HG03565 (cell line): ENCODE results near the gene KCNC3.
"Not testable (repeated sequence)": the region's sequence is repeated elsewhere in the genome, so short reads cannot be mapped to it uniquely, and the experiment has no call there.

Source experiments
- ATAC-seq: cut with Tn5 transposase; IDR thresholded peaks from one replicate; pipeline ENCODE4 v1.9.1; 2021; ENCODE audit warnings: mild to moderate bottlenecking, moderate library complexity; ENCODE audit not compliant: unreplicated experiment

The KCNC3 gene

GRCh38 chr19:50356691-50357177 lies 27.6 kb upstream of the KCNC3 start:
- no peak for ATAC-seq

DNA sequence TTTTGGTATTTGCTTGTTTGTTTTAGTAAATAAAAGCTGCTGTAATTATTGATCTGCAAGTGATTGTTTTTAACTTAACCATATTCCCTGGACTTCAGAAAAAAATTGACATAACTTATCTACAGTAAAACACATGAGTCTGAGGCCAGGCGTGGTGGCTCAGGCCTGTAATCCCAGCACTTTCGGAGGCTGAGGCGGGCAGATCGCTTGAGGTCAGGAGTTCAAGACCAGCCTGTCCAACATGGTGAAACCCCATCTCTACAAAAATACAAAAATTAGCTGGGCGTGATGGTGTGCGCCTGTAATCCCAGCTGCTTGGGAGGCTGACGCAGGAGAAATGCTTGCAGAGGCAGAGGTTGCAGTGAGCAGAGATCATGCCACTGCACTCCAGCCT lies 24.3 kb upstream of the KCNC3 start:
- not testable (repeated sequence) for ATAC-seq

DNA sequence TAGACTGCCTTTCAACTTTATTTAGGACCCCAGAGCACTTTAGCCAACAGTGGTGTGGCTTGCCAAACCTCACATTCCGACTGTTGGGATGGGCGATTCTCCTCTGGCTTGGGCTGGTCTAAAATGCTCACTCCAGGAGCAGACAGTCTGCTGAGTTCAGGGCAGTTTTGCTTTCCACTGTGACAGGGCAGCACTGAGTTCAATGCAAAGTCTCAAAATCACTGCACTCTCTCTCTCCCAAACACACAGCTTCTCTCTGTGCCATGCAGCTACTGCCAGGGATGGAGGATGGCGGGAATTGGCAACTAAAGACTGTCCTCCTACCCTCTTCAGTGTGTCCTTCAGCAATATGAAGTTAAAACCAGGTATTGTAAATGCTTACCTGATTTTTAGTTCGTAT lies 23.1 kb upstream of the KCNC3 start:
- no peak for ATAC-seq

DNA sequence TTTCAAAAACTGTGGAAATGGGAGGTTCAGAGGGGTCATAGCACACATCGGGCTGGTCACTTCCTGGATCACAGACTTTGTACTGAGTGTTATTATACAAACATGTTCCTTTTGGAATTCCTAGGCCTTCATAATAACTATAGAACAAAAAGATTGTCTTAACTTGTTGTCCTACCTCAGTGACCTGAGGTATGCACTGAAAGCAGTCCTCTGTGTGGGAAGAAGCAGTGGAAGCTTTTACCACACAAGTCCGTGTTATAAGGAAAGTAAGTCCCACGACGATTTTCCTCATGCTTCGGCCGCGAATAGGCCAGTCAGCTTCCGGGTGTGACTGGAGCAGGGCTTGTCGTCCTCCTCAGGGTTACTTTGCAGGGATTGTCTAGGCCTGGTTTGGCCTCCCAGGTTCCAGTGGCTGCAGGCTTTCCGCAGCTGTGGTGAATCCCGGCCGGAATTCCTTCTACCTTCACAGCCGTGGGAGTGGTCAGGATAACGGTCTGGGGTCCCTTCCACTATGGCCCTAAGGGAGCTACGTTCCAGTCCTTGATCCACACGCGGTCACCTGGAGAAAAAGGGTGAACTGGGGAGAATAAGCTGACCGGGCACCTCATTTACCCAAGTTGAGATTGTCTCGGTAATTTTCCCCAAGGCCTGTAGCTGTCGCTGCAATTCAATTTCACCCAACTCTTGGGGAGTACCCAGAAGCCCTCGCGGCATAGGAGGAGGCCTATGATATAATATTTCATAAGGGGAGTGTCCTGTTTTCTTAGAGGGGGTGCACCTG lies 20.3 kb upstream of the KCNC3 start:
- ATAC-seq = no peak

DNA sequence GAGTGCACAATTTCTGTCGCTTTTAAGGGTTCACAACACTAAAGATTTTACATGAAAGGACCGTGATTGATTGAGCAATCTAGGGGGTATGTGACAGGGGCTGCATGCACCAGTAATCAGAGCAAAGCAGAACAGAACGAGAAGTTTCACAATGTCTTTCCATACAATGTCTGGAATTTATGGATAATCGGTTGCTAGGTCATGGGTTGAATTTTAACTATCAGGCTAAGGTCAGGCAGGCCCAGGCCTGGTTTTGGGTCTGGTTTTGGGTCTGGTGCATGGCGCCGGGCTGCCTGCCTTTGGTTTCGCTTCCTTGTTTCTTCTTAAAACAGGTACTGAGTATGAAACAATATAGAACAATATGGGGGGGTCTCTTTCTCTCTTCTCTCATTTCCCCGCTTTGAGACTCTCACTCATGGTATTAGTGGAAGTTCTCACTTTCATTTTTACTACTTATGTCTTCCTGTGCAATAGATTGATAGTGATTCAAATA lies 18.0 kb upstream of the KCNC3 start:
- ATAC-seq = peak; percentile 47

- peak; percentile 34 for ATAC-seq
Observed at GRCh38 chr19:50344661-50345318, 15.6 kb upstream of the KCNC3 start.

GRCh38 chr19:50341091-50341564 lies 12.0 kb upstream of the KCNC3 start:
- ATAC-seq = peak; percentile 55

- no peak for ATAC-seq
Observed at GRCh38 chr19:50340331-50340730, 11.2 kb upstream of the KCNC3 start.

GRCh38 chr19:50337031-50337430 lies 7.9 kb upstream of the KCNC3 start:
- ATAC-seq = not testable (repeated sequence)

DNA sequence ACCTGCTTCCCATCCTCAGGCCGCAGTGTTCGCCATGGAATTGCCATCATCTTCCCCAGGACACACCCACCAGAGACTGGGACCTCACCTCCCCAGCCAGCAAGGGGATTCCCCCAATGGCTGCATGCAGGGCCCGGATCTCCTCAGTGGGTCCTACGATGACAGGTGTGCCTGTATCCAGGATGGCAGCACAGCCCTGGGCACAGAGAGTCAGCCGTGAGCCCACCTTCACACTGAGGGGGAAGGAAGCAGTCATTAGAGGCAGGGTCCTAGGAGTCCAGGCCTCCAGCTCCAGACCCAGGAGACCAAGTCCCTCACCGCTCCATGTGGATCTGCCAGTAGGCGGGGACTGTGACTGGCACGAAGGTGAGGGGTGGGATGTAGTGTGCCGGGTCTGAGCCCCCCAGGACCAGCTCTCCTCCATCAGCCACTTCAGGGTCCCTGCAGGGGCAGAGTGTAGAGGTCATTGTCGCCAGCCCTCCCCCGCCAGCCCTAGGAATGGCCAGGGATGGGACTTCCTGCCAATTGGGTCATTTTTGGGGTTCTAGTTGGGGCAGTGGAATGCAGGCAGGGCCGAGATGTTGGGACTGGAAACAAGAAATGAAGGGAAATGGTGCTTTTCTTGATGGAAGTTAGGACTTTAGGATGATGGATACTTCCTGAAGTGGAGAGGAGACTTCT lies 5.7 kb upstream of the KCNC3 start:
- ATAC-seq = no peak

DNA sequence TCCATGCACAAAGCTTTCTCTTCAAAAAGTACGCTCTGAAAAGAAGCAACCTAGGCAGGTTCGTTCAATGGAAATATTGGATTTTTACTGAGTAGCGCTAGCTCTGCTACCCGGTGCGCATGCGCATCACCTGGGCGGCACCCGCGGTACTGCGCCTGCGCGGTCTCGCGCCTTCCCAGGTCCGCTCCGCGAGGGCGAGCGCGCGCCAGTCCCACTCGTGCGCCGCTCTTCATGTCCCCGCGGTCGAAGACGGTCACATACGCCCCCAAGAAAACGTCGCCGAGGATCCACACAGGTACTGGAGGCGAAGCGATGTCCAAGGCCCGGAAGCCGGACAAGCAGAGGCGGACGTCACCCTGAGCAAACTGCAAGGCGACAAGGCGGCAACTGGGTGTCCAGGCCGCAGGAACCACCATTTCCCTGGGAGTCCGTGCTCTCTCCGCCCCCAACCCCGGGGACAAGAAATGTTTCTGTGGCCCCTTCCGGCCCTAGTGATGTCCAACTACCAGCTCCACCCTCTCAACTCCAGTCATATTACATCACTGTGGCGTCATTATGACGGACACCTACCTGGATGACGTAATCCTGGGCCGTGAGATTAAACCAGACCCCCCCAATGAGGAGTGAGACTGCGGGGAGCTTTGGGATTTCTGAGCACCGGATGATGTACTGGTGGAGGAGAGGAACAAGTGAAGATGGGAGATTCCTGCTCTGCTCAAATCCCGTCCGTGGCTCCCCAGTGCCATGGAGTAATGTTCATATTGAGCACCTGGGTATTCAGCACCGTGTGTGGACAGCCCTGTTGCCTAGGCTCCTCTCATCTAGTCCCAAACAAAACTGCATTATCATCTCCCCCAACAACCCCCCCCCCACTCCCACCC lies 4.8 kb upstream of the KCNC3 start:
- peak; percentile 23 for ATAC-seq

DNA sequence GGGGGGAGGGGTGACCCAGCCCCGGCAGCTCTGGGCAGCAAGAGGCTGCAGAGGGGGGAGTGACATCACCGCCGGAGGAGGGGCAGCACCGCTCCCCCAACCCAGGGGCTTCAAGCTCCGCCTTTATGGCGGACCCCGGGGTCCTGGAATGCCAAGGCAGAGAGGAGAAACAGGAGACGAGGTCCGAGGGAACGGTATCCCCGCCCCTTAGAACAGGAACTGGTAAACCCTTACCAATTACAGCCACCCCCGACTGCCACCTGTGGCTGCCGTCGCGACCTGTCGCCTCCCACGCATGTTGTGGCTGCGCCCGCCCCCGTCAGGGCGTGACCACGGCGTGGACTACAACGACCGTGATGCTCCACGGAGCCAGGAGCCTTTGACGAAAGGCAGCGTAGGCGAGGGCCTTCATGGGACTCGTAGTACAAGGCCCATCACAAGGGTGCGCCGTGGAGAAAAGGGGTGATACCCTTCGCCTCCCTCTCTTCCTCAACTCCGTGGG lies 4.1 kb upstream of the KCNC3 start:
- peak; percentile 46 for ATAC-seq

GRCh38 chr19:50332244-50333038 lies 3.3 kb upstream of the KCNC3 start:
- ATAC-seq = no peak

GRCh38 chr19:50331994-50332243 lies 2.7 kb upstream of the KCNC3 start:
- ATAC-seq = no peak

DNA sequence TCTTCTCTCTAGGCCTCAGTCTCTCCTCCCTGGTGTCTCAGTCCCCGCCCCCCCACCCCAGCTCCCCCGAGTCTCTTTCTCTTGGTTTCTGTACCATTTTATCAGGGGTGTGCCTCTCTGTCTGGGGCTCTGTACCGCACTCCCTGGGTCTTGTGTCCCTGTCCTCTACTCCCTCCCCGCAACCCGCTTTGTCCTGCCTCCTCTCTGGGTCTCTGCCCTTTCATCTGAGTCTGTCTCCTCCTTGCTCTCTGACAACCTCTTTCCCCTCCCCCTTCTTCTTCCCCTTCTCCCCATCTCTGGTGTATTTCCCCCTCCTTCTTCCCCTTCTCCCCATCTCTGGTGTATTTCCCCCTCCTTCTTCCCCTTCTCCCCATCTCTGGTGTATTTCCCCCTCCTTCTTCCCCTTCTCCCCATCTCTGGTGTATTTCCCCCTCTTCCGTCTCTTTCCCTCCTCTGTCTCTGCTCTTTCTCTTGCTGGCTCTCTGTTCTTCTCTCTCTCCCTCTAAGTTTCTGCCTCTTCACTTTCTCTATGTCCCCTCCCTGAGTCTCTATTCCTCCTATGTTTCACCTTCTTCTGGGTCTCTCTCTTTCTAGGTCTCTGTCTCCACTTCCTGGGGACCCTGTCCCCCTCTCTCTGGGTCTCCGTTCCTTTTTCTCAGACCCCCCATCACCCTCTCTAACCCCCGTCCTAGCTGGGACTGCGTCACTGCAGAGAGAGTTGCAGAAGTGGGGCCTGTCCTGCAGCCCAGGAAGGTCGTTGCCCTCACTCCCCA lies 2.2 kb upstream of the KCNC3 start:
- ATAC-seq = no peak

- no peak for ATAC-seq
Observed at GRCh38 chr19:50330365-50331078, 1.3 kb upstream of the KCNC3 start.

- ATAC-seq = not testable (repeated sequence)
Observed at GRCh38 chr19:50329926-50330294, 733 bp upstream of the KCNC3 start.

DNA sequence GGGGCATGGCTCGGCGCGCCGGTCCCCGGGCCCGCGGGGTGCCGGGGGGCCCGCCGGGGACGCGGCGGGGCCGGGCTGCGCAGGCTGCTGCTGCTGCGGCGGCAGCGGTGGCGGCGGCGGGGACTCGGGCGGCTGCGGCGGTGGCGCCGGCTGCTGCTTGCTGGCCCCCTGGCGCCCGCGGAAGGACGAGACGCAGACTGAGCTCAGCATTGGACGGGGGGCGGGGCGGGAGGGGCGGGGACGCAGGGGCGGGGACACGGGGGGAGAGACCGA lies 368 bp downstream of the KCNC3 start:
- peak; percentile 2 for ATAC-seq
